Mucosa of rectum (tissue), 2 donors: ENCODE data around the gene IFNAR1.
"Not testable (repeated sequence)": the region's sequence is repeated elsewhere in the genome, so short reads cannot be mapped to it uniquely, and the experiment has no call there.

ENCODE experiments used
- H3K27ac ChIP-seq, 2 donors: one replicate each; pipeline ENCODE4 v1.7.0; 2013; ENCODE audit warnings: inconsistent platforms in 2 of 2, low read depth in 2 of 2, low read length in 2 of 2
- H3K27me3 ChIP-seq, 2 donors: one replicate each; pipeline ENCODE4 v1.7.0; 2013; ENCODE audit warnings: low read length in 2 of 2; ENCODE audit not compliant: control insufficient read depth in 2 of 2, insufficient read depth in 2 of 2
- H3K36me3 ChIP-seq, 2 donors: one replicate each; pipeline ENCODE4 v1.7.0; 2013; ENCODE audit warnings: low read length in 2 of 2; ENCODE audit not compliant: control insufficient read depth in 2 of 2, insufficient read depth in 2 of 2
- H3K4me1 ChIP-seq, 2 donors: one replicate each; pipeline ENCODE4 v1.7.0; 2013; ENCODE audit warnings: low read length in 2 of 2, mild to moderate bottlenecking in 1 of 2; ENCODE audit not compliant: control insufficient read depth in 2 of 2, insufficient read depth in 2 of 2
- H3K4me3 ChIP-seq, 2 donors: one replicate each; pipeline ENCODE4 v1.7.0; 2013; ENCODE audit warnings: low read length in 2 of 2
- H3K9ac ChIP-seq, 2 donors: one replicate each; pipeline ENCODE4 v1.7.0; 2013; ENCODE audit warnings: low read length in 2 of 2, low read depth in 1 of 2, mild to moderate bottlenecking in 1 of 2
- H3K9me3 ChIP-seq, 2 donors: one replicate each; pipeline ENCODE4 v1.7.0; 2013; ENCODE audit warnings: low read length in 2 of 2; ENCODE audit not compliant: control insufficient read depth in 2 of 2
- donor health status: healthy.
- donor health status: Normal muscosa, but diverticular disease.

Gene IFNAR1

DNA sequence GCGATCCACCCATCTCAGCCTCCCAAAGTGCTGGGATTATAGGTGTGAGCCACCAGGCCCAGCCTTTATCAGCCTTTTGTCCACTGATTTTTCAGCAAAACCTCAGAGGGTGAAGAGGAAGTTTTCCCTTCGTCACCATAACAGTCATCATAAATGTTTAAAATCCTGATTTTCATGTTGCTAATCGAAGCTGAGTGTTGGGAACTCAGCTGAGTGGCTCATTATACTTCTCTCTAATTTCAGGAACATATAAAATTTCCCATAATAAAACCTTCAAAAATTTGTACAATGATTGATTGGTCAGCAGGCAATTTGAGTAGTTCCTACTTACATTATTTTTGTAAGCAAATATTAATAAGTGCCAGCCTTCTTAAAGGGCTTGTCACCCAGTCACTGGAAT, 46.6 kb downstream of the IFNAR1 start:
- Histone ChIP-seq H3K27me3 (no peaks in the 10 kb centered on the region), H3K4me1 (peaks cover 0 to 14% of the 10 kb centered on the region in 2 donors), H3K9me3 (peaks cover 6 to 12% of the 10 kb centered on the region in 2 donors), H3K36me3 (no peaks in the 10 kb centered on the region), H3K27ac (no peak overlapping the region), H3K9ac (no peak overlapping the region), H3K4me3 (no peak overlapping the region)

DNA sequence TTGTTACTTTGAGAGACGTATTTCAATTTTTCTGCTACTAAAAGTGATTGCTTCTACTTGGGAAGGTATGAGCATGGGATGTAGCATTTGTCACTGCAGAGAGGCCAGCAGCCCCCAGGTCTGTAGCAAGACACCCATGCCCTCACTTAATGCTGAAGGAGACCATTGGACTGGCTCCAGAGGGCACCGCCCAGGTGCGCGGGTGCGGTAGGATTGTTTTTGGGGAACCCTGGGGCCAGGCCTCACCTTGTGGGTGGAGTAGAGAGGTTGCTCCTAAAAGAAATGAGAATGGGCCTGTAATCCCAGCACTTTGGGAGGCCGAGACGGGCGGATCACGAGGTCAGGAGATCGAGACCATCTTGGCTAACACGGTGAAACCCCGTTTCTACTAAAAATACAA, 47.8 kb downstream of the IFNAR1 start:
- Histone ChIP-seq H3K27ac (no peak overlapping the region), H3K9me3 (peaks cover 1 to 6% of the 10 kb centered on the region in 2 donors), H3K36me3 (no peaks in the 10 kb centered on the region), H3K4me3 (no peak overlapping the region), H3K4me1 (peaks cover 0 to 14% of the 10 kb centered on the region in 2 donors), H3K9ac (no peak overlapping the region), H3K27me3 (no peaks in the 10 kb centered on the region)

DNA sequence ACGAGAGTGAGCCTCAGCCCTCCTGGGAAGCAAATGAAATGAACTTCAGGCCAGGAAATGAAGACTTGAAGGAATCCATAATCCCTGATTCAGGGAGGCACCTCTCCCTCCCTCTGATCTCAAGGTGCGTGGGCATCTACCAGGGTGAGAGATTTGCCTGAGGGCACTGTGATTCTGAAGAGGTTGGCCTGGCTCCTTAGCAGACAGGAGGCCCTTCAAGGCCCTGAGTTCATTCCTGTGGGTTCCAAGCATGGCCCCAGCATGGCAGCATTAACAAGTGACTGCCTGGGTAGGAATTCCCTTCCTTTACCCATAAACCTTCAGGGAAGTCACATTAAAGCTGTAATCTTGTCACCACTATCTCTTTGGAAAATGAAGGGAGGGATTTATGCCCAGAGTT, 48.7 kb downstream of the IFNAR1 start:
- Histone ChIP-seq H3K9me3 (no peaks in the 10 kb centered on the region), H3K9ac (no peak overlapping the region), H3K4me3 (no peak overlapping the region), H3K36me3 (no peaks in the 10 kb centered on the region), H3K27ac (peak overlapping the region; percentile 68 to 73), H3K4me1 (peaks cover 0 to 14% of the 10 kb centered on the region in 2 donors), H3K27me3 (no peaks in the 10 kb centered on the region)

DNA sequence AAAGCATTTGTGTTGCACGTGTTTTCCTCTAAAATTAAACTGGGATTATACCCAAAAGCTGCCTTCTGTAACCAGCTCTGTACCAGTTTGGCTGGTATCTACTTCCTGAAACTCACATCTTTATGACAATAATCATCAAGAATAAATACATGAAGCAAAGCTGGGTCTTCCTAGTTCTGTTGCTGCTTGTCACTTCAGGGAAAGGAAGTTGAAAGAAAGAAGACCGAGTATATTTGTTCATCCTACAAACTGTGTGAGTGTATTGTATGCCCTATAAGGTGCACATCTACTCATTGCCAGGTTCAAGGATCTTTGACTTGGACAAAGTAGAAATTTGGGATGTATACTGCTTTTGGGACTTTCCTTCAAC, 49.3 kb downstream of the IFNAR1 start:
- Histone ChIP-seq H3K9me3 (no peaks in the 10 kb centered on the region), H3K36me3 (no peaks in the 10 kb centered on the region), H3K27me3 (no peaks in the 10 kb centered on the region), H3K4me3 (no peak overlapping the region), H3K27ac (peak overlapping the region; percentile 68 to 73), H3K9ac (no peak overlapping the region), H3K4me1 (peaks cover 0 to 14% of the 10 kb centered on the region in 2 donors)

DNA sequence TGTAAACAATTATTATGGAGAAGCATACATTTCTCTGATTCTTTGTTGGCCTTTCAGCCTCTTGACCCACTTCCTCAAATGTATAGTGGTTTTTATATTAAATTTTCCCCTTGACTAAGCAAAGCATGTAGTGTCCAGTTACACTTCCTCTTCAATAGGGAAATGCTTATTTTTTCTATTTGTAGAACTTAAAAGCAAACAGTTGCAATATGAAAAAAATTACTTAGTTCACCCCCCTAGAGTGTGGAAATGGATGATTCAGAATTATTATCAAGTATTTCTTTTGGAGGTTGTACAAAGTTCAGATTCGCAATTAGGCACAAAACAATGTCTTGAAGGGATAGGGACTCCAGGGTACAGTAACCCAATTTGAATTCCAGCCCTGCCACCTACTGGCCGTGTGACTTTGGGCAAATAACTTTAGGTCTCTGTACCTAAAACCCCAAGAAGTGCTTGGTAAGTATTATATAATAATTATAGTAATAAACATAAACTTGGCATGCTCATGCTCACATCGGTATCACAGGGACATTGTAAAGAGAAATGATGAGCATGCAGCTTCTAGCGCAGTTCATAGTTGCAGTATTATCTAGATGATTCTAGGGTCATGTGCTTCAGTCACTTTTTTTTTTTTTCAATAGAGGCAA, 49.8 kb downstream of the IFNAR1 start:
- peaks cover 0 to 15% of the 10 kb centered on the region in 2 donors for H3K4me1 ChIP-seq
- no peak overlapping the region for H3K9ac ChIP-seq
- H3K27me3 ChIP-seq, result no peaks in the 10 kb centered on the region
- no peaks in the 10 kb centered on the region for H3K36me3 ChIP-seq
- no peaks in the 10 kb centered on the region for H3K9me3 ChIP-seq
- H3K4me3 ChIP-seq, result no peak overlapping the region
- H3K27ac ChIP-seq, result peak overlapping the region; percentile 63 to 73

DNA sequence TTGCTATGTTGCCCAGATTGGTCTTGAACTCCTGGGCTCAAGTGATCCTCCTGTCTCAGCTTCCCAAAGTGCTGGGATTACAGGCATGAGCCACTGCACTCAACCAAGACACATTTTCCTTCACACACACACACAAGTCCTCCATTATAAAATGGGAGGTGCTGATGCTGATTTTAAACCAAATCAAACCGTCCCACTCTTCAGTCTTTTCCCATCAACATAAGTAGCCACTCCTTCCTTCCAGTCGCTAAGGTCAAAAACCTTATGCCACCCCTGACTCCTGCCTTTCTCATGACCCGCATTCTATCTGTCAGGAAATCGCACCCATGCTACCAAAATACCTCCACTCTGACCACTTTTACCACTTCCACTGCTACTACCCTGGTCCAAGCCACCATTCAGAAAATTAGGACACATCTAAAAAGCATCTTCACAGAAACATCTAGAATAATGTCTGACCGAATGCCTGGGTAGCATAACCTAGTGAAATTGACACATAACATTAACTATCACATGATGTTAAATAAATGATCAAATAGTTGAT, 50.4 kb downstream of the IFNAR1 start:
- Histone ChIP-seq H3K4me3 (no peak overlapping the region), H3K27me3 (no peaks in the 10 kb centered on the region), H3K27ac (peak overlapping the region in 1 of 2 donors; percentile 47), H3K9ac (no peak overlapping the region), H3K4me1 (peaks cover 4 to 20% of the 10 kb centered on the region in 2 donors), H3K36me3 (no peaks in the 10 kb centered on the region), H3K9me3 (no peaks in the 10 kb centered on the region)

DNA sequence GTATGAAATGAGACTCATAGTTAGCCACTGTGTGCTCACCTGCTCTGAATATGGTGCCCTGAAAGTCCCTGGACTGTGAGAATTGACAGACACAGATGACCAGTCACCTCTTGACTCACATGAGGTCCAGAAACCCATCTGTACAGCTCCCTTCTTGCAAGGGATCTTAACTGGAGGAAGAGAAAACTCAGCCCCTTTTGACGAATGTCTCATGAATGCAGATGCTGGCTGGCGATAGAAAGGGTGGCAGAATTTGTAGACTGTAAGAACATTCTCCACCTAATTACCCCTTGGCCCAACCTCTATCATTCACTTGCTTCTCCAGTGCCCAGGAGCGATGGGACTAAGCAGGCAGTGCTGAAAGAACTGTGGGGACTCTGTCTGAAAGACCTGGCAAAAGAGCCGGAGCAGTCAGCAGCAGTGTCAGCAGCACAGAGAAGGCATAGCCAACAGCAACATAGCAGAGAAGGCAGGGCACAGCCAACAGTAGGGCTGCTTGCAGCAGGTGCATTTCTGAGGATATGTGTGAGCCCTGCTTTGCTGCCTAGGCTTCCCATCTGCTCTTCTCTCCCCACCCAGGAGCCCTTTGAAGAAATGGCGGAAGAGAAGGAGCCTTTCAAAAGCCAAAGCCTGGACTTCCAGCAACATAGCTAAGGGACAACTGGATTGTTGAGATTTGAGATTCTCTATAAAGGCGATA, 52.6 kb downstream of the IFNAR1 start:
- no peak overlapping the region for H3K4me3 ChIP-seq
- no peaks in the 10 kb centered on the region for H3K36me3 ChIP-seq
- no peaks in the 10 kb centered on the region for H3K27me3 ChIP-seq
- H3K4me1 ChIP-seq, result peaks cover 8 to 26% of the 10 kb centered on the region in 2 donors
- H3K9me3 ChIP-seq, result no peaks in the 10 kb centered on the region
- H3K27ac ChIP-seq, result no peak overlapping the region
- H3K9ac ChIP-seq, result no peak overlapping the region

DNA sequence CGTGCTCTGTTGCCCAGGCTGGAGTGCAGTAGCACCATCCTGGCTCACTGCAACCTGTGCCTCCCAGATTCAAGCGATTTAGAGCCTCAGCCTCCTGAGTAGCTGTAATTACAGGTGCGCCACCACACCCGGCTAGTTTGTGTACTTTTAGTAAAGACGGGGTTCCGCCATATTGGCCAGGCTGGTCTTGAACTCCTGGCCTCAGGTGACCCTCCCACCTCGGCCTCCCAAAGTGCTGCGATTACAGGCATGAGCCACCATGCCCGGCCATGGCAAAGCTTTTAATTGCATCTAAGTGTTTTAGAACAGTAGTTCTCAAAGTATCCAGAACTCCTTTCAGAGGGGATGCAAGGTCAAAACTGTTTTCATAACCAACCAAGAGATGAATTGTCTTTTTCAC, 53.3 kb downstream of the IFNAR1 start:
- H3K4me1 ChIP-seq, result peaks cover 12 to 30% of the 10 kb centered on the region in 2 donors
- H3K36me3 ChIP-seq, result no peaks in the 10 kb centered on the region
- H3K9me3 ChIP-seq, result no peaks in the 10 kb centered on the region
- H3K4me3 ChIP-seq, result no peak overlapping the region
- no peak overlapping the region for H3K9ac ChIP-seq
- no peaks in the 10 kb centered on the region for H3K27me3 ChIP-seq
- no peak overlapping the region for H3K27ac ChIP-seq

DNA sequence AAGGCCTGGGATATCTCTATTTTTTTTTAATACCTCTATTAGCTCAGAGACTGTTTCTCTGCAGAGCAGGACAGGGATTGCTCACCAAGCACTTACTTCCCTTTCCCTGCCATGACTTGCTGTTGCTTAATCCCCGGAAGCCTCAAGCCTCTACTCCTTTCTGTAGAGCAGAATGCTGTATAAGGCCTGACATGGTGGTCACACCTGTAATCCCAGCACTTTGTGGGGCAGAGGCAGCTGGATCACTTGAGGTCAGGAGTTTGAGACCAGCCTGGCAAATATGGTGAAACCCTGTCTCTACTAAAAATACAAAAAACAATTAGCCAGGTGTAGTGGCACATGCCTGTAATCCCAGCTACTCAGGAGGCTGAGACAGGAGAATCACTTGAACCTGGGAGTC, 55.2 kb downstream of the IFNAR1 start:
- peak overlapping the region; percentile 78 to 79 for H3K27ac ChIP-seq
- H3K4me3 ChIP-seq, H3K36me3 ChIP-seq, H3K27me3 ChIP-seq, H3K9me3 ChIP-seq: not testable (repeated sequence)
- H3K4me1 ChIP-seq, result peaks cover 12 to 29% of the 10 kb centered on the region in 2 donors
- peak overlapping the region; percentile 24 to 58 for H3K9ac ChIP-seq

DNA sequence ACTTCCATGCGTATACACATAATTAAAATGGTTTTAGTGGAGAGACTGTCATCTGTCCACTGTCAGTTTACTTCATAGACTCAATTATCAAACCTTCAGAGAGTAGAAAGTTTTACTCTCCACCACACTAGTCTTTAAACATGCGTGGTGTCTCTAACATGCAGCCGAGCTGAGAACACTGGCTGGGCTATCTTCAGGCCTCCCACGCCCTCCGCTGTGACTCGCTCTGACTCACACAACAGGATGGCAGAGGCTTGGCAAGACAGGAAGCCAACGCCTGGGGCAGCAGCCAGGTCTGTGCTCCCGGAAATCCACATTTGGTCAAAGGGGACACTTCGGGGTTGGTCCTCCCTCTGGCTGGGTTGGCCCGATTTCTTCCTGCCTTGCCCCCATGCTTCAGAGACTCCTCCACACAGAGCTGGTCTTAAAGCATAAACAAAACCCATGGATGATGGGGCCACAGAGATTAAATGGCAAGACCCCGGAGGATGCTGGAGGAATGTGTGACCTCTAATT, 55.8 kb downstream of the IFNAR1 start:
- H3K9ac ChIP-seq, result peak overlapping the region; percentile 24 to 58
- no peak overlapping the region for H3K4me3 ChIP-seq

More for the DNA sequence above, 55.8 kb downstream of the IFNAR1 start:
- no peaks in the 10 kb centered on the region for H3K27me3 ChIP-seq
- no peaks in the 10 kb centered on the region for H3K36me3 ChIP-seq
- peak overlapping the region; percentile 78 to 79 for H3K27ac ChIP-seq
- H3K4me1 ChIP-seq, result peaks cover 15 to 34% of the 10 kb centered on the region in 2 donors
- no peaks in the 10 kb centered on the region for H3K9me3 ChIP-seq
